Measurements from ENCODE around the gene TEKTIP1.
A peak's percentile ranks its signal among the peaks of the same experiment; 100 is the strongest.
"Not testable (repeated sequence)": the region's sequence is repeated elsewhere in the genome, so short reads cannot be mapped to it uniquely, and the experiment has no call there.

The TEKTIP1 gene

GRCh38 chr19:3548606-3549005, 9.6 kb downstream of the TEKTIP1 start:
- no peak for DNase-seq

GRCh38 chr19:3549816-3550215, 10.8 kb downstream of the TEKTIP1 start:
- in situ Hi-C loops (cut with HindIII; ENCODE audit: low pct_ligation_motif_present, low pct_unique_long_range_greater_than_20kb, low sequenced_read_pairs), result no loop called here
- DNase-seq, result no peak

More at GRCh38 chr19:3548606-3549005, 9.6 kb downstream of the TEKTIP1 start:
- in situ Hi-C loops (cut with HindIII; ENCODE audit: low pct_ligation_motif_present, low pct_unique_long_range_greater_than_20kb, low sequenced_read_pairs), result no loop called here

GRCh38 chr19:3550947-3551791, 12.2 kb downstream of the TEKTIP1 start:
- no peak for DNase-seq
- in situ Hi-C loops (cut with HindIII; ENCODE audit: low pct_ligation_motif_present, low pct_unique_long_range_greater_than_20kb, low sequenced_read_pairs), result no loop called here

- no peak for DNase-seq
- in situ Hi-C loops (cut with HindIII; ENCODE audit: low pct_ligation_motif_present, low pct_unique_long_range_greater_than_20kb, low sequenced_read_pairs), result no loop called here
Observed at GRCh38 chr19:3551792-3552095, 12.8 kb downstream of the TEKTIP1 start.

GRCh38 chr19:3554254-3555083, 15.5 kb downstream of the TEKTIP1 start:
- DNase-seq, result no peak
- in situ Hi-C loops (cut with HindIII; ENCODE audit: low pct_ligation_motif_present, low pct_unique_long_range_greater_than_20kb, low sequenced_read_pairs), result no loop called here

DNA sequence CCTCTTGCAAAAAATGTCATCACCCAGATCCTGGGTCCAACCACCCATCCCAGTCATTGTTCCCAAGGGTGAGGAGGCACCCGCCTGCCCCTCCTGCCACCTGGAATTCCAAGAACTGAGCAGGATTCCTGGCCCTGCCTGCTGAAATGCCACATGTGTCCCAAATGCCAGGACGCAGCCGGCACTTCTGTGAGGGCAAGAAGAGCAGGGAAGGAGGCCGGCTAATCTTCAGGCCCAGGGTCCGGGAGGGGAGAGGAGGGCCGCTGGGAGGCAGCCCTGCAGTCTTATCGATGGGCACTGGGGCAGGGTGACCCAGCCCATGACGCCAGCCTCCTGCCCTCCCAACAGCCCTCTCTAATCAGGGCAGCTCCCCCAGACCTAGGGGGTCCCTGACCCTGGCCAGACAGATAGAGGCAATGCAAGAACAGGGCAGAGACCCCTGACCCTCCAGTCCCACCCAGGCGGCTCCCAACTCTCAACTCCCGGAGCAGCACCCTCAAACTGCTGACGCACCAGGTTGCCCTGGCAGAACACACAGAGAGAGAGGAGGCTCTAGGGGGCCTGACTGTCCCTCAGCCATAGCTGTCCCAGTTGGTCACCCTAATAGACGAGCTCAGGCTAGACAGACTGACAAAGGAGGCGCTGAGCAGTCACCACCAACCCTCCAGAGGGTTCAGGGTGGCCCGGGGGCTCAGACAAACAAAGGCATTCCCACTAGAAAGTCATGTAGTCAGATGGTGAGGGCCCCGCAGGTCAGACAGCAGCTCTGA, 16.9 kb downstream of the TEKTIP1 start:
- in situ Hi-C loops (cut with HindIII; ENCODE audit: low pct_ligation_motif_present, low pct_unique_long_range_greater_than_20kb, low sequenced_read_pairs), result no loop called here
- no peak for DNase-seq

DNA sequence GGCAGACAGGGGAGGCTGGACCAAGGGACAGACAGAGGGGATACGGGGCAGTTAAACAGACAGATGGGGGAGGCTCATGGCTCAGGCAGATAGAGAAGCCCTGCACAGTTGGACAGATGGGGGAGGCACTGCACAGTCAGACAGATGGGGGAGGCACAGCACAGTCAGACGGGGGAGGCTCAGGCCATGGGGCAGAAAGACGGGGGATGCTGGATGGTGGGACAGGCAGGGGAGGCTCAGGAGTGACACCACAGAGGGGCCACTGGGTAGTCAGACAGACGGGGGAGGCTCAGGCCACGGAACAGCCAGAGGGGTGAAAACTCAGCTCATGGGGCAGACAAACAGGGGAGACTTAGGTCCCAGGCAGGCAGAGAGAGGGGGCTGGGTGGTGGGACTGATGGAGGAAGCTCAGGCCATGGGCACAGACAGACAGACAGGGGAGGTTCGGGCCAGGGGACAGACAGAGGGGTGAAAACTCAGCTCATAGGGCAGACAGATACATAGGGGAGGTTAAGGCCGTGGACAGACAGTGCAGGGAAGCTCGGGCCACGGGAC, 17.5 kb downstream of the TEKTIP1 start:
- DNase-seq, result no peak
- in situ Hi-C loops (cut with HindIII; ENCODE audit: low pct_ligation_motif_present, low pct_unique_long_range_greater_than_20kb, low sequenced_read_pairs), result no loop called here

DNA sequence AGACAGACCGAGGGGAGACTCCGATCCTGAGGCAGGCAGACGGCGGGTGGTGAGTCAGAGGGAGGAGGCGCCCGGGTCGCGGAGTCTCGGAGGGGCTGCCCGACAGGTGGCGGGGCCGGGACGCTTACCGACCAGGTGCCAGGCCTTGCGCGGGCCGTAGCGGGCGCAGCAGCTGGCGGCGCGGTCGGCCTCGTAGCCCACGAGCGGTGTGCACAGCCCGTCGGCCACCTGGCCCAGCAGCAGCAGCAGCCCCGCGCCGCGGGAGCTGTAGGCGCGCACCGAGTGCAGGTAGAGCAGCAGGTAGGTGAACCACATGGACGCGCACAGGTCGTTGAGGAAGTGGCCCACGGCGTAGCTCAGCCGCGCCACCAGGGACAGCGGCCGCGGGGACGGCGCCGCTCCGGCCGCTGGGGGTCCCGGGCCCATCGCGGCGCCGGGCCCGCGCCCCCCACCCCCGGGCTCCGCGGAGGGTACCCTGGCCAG, 18.0 kb downstream of the TEKTIP1 start:
- in situ Hi-C loops (cut with HindIII; ENCODE audit: low pct_ligation_motif_present, low pct_unique_long_range_greater_than_20kb, low sequenced_read_pairs), result no loop called here
- peak; percentile 44 for DNase-seq

DNA sequence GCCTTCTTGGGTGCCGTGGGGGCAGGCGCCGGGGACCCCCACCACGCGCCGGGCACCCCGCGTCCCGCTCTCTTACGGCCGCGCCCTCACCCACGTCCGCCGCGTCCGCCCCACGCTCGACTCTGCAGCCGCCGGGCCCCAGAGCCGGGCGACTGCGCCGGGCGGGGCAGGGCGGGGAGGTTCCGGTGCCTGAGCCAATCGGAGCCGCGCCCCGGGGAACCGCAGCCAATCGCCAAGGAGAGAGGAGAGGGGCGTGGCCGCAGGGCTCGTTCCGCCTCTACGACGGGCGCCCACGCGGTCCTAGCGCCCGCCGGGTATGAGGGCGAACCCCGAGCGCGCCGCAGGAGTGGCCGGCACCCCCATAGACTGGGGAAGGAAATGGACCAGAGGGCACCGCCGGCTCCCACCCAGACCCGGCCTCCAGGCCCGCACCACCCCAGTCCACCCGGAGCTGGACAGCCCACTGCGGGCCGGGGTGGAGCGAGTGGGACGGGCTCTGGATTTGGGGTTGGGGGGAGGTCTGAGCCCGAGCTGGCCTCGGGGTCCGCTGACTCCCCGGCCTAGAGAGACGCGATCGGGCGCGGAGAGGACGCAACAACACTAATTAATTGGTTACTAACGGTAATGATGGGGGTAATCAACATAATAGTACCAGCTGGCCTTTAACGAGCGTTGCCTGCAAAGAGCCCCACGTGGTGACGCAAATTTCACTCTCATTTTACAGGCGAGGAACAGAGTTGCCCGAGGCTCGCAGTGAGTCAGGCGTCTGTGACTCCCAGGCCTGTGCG, 18.7 kb downstream of the TEKTIP1 start, which contains the start of gene MFSD12:
MFSD12 (minus strand) TSS at position 126 of the 788 bp plus-strand sequence. CDS start 183 bp downstream, outside the sequence.
- DNase-seq, result peak; percentile 88
- in situ Hi-C loops (cut with HindIII; ENCODE audit: low pct_ligation_motif_present, low pct_unique_long_range_greater_than_20kb, low sequenced_read_pairs), result no loop called here

DNA sequence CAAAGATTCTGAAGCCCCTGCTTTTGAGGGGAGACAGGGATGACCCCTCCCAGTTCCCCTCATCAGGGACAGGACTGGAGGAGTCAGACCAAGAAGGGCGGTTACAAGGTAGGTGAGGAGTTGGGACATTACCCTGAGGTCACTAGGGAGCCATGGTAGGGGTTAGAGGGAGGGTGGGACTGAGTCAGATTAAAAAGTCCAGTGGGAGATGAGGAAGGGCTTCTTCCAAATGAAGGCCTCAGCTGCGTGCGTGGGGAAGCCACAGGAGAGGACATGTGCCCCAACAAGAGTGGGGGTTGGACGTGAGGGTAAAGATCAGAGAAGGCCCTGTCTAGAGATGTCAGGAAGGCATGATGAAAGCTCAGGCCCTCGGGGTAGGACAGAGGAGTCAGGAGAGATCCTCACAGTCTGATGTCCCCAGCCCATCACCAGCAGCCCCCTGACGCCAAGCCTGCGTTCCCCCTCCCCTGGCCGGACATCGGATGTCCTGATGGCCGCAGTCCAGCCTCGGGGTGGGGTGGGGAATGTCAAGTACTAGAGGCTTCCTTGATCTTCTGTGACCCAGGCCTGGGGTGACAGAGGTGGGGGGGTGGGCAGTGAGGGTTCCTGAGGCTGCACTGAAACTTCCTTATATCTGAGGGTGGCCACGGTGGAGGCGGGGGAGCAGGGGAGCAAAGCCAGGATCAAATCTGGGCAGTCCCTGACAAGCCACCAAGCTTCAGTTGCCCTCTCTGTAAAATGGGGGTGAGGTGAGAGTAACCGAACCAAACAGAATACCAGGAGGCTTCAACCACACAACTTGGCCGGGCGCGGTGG, 24.9 kb downstream of the TEKTIP1 start:
- in situ Hi-C loops (cut with HindIII; ENCODE audit: low pct_ligation_motif_present, low pct_unique_long_range_greater_than_20kb, low sequenced_read_pairs), result no loop called here
- no peak for DNase-seq

GRCh38 chr19:3565139-3565538, 26.2 kb downstream of the TEKTIP1 start:
- in situ Hi-C loops (cut with HindIII; ENCODE audit: low pct_ligation_motif_present, low pct_unique_long_range_greater_than_20kb, low sequenced_read_pairs), result no loop called here
- peak; percentile 72 for DNase-seq

DNA sequence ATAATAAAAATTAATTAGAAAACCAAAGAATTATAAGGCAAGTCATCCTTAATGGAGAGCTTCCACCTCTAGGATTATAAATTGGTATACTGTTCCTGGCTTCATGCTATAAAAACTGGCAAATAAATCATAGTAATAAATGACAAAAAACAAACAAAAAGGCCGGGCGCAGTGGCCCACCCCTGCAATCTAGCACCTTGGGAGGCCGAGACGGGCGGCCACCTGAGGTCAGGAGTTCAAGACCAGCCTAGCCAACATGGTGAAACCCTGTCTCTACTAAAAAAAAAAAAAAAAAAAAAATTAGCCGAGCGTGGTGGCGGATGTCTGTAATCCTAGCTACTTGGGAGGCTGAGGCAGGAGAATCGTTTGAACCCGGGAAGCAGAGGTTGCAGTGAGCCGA, 31.1 kb downstream of the TEKTIP1 start:
- in situ Hi-C loops (cut with HindIII; ENCODE audit: low pct_ligation_motif_present, low pct_unique_long_range_greater_than_20kb, low sequenced_read_pairs); DNase-seq: not testable (repeated sequence)

- in situ Hi-C loops (cut with HindIII; ENCODE audit: low pct_ligation_motif_present, low pct_unique_long_range_greater_than_20kb, low sequenced_read_pairs), result no loop called here
- DNase-seq, result no peak
Observed at GRCh38 chr19:3570606-3571011, 31.6 kb downstream of the TEKTIP1 start.

DNA sequence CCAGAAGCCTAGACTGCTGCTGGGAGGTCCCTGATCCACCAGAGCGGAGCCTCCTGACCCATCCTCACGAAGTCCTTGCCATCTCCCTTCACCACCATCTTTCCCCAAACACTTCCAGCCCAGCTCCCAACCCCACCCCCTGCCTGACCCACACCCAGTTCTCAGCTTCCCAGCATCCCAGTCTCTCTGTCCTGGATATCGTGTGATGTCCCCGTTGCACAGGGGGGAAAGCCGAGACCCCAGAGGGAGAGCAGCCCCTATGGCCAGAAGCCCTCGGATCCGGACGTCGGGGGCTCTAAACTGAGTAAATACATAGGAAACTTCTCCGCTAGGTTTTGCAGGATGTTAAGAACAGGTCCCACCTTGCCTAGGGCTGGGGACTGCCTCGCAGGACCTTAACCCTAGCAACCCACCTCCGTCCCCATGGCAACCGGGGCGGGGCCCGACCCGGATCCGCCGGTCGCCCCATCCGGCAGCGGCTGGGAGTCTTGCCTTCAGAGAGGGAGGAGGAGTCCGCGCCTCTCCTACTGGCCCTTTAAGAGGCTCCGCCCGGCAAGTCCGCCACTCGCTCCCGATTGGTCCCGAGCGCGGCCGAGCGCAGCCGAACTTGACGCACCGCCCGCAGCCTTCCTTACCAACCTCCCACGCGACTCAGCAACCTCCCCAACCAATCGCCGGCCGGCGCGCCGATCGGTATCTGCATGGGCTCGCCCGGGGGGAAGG, 33.3 kb downstream of the TEKTIP1 start:
- in situ Hi-C loops (cut with HindIII; ENCODE audit: low pct_ligation_motif_present, low pct_unique_long_range_greater_than_20kb, low sequenced_read_pairs), result no loop called here
- DNase-seq, result peak; percentile 98

DNA sequence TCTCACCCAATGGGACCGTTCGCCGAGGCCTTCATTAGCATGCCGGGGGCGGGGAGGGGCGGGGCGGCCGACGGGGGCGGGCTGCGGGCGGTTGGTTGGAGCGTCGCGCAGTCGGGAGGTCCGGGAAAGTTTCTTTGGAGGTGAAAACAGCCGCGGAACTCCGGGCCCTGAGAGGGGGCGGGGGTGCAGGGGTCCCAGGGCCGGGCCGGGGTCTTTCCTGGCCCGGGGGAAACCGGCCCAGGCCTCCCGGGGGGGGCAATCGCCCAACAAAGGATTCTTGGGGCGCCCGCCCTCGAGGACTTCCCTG, 33.8 kb downstream of the TEKTIP1 start, which contains the start of gene HMG20B:
HMG20B (plus strand) TSS at position 90 of the 307 bp plus-strand sequence. CDS start 366 bp downstream, outside the sequence.
- in situ Hi-C loops (cut with HindIII; ENCODE audit: low pct_ligation_motif_present, low pct_unique_long_range_greater_than_20kb, low sequenced_read_pairs), result no loop called here

DNA sequence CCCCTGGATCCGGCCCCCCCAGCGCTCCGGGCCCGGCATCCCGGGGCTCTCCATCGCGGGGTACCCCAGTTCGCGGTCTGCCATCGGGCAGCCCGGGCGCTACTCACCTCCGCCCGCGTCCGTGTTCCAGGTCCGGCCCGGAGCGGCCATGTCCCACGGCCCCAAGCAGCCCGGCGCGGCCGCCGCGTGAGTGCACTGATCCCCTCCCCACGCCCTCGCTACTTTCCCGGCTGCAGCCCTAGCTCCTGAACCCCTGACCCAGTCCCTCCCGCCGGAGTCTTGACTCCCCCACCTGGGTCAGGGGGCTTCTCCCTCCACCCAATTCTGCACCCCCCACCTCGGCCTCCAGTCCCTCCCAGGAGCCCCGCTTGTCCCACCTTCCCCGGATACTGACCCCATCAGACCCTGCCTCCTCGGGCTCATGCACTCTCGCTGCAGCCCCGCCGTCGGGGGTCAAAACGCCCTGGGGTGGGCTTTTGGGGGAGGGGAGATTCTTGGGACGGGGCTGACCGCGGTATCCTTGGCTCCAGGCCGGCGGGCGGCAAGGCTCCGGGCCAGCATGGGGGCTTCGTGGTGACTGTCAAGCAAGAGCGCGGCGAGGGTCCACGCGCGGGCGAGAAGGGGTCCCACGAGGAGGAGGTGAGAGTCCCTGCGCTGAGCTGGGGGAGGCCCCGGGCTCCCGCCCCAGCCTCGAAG, 34.3 kb downstream of the TEKTIP1 start:
- DNase-seq, result no peak

More for the DNA sequence above, 33.8 kb downstream of the TEKTIP1 start, which contains the start of gene HMG20B:
- DNase-seq, result no peak

More for the DNA sequence above, 34.3 kb downstream of the TEKTIP1 start:
- in situ Hi-C loops (cut with HindIII; ENCODE audit: low pct_ligation_motif_present, low pct_unique_long_range_greater_than_20kb, low sequenced_read_pairs), result no loop called here

All from ACHN (cell line).